GM23338 (cell line): ENCODE results near the gene GPT2. TPM values are rescaled to one million over a fixed set of nuclear protein-coding genes. Genes with fewer than 3 reads are reported as not detected.

Experiments used
- ATAC-seq: fragments of 200-7000 bp; cut with Tn5 transposase; 3 replicates; pipeline ENCODE4 v1.9.1; 2020
- DNase-seq: peaks from one replicate; pipeline ENCODE4 v3.0.0-alpha.2; 2015; ENCODE audit warnings: low spot score
- H2AFZ ChIP-seq: fragments of 200-600 bp; sonication (generic); 2 replicates; pipeline ENCODE4 v1.8.0; 2016; ENCODE audit warnings: antibody characterized with exemption, mild to moderate bottlenecking, moderate library complexity
- H3F3A ChIP-seq: fragments of 200-600 bp; sonication (generic); replicated peaks from 2 replicates; pipeline ENCODE4 v1.8.0; 2017; ENCODE audit warnings: antibody characterized with exemption, mixed run types, low read depth
- H3K27ac ChIP-seq: fragments of 200-600 bp; sonication (generic); 2 replicates; pipeline ENCODE4 v1.6.1; 2016; ENCODE audit warnings: low read depth
- H3K27me3 ChIP-seq: fragments of 200-600 bp; sonication (generic); 2 replicates; pipeline ENCODE4 v1.8.0; 2016; ENCODE audit warnings: mild to moderate bottlenecking, mixed run types, moderate library complexity; ENCODE audit not compliant: insufficient read depth
- H3K36me3 ChIP-seq: fragments of 200-600 bp; sonication (generic); 2 replicates; pipeline ENCODE4 v1.8.0; 2016; ENCODE audit warnings: mild to moderate bottlenecking; ENCODE audit not compliant: insufficient read depth
- H3K4me1 ChIP-seq: fragments of 200-600 bp; sonication (generic); 2 replicates; pipeline ENCODE4 v1.8.0; 2016; ENCODE audit warnings: mild to moderate bottlenecking, moderate library complexity; ENCODE audit not compliant: insufficient read depth
- H3K4me2 ChIP-seq: fragments of 200-600 bp; sonication (generic); 2 replicates; pipeline ENCODE4 v1.7.1; 2017; ENCODE audit warnings: mixed run types
- H3K4me3 ChIP-seq: fragments of 200-600 bp; sonication (generic); 2 replicates; pipeline ENCODE4 v1.6.1; 2016; ENCODE audit warnings: mixed run types
- H3K79me2 ChIP-seq: fragments of 200-600 bp; sonication (generic); replicated peaks from 2 replicates; pipeline ENCODE4 v1.8.0; 2017; ENCODE audit warnings: mild to moderate bottlenecking; ENCODE audit not compliant: insufficient read depth
- H3K9me2 ChIP-seq: fragments of 200-600 bp; sonication (generic); 2 replicates; pipeline ENCODE4 v1.8.0; 2017; ENCODE audit not compliant: insufficient read depth
- H4K20me1 ChIP-seq: fragments of 200-600 bp; sonication (generic); replicated peaks from 2 replicates; pipeline ENCODE4 v1.8.0; 2017; ENCODE audit warnings: mild to moderate bottlenecking; ENCODE audit not compliant: insufficient read depth
- H3K27ac Mint-ChIP-seq: 2 replicates; pipeline ENCODE4 v1.8.0; 2020; ENCODE audit warnings: inconsistent platforms, mild to moderate bottlenecking, moderate library complexity, mixed read lengths
- H3K27me3 Mint-ChIP-seq: 3 replicates; pipeline ENCODE4 v1.8.0; 2022; ENCODE audit warnings: low read depth, mild to moderate bottlenecking, moderate library complexity, mixed read lengths, inconsistent platforms; ENCODE audit not compliant: insufficient read depth, poor library complexity
- H3K36me3 Mint-ChIP-seq: 3 replicates; pipeline ENCODE4 v1.8.0; 2021; ENCODE audit warnings: low read depth, mild to moderate bottlenecking, inconsistent platforms, moderate library complexity, mixed read lengths
- H3K4me1 Mint-ChIP-seq: 3 replicates; pipeline ENCODE4 v1.8.0; 2020; ENCODE audit warnings: mild to moderate bottlenecking, inconsistent platforms, mixed read lengths
- H3K4me3 Mint-ChIP-seq: 3 replicates; pipeline ENCODE4 v1.8.0; 2021; ENCODE audit warnings: moderate library complexity, mild to moderate bottlenecking, inconsistent platforms, mixed read lengths
- H3K9me3 Mint-ChIP-seq: 3 replicates; pipeline ENCODE4 v1.8.0; 2020; ENCODE audit warnings: moderate library complexity, mild to moderate bottlenecking, inconsistent platforms, mixed read lengths
- CREB1 ChIP-seq: fragments of 250-450 bp; sonication (Bioruptor Pico); IDR thresholded peaks from 2 replicates; pipeline ENCODE4 v1.5.0; 2020; ENCODE audit warnings: low read depth, mild to moderate bottlenecking, moderate library complexity
- CTCF ChIP-seq, 2 experiments: fragments of 200-600 bp in 1 of 2; sonication (generic) in 1 of 2; conservative IDR thresholded peaks; 2 replicates each; pipeline versions ENCODE4 v1.5.1 to v1.6.1; 2016 to 2017; ENCODE audit warnings: antibody characterized with exemption in 2 of 2, low read depth in 2 of 2, mild to moderate bottlenecking in 2 of 2, moderate library complexity in 1 of 2
- ETS1 ChIP-seq: IDR thresholded peaks from 2 replicates; pipeline ENCODE4 v1.6.1; 2016; ENCODE audit warnings: antibody characterized with exemption
- EZH2 ChIP-seq: fragments of 200-600 bp; sonication (generic); IDR thresholded peaks from one replicate; pipeline ENCODE4 v1.8.0; 2017; ENCODE audit warnings: antibody characterized with exemption, mild to moderate bottlenecking, low read depth; ENCODE audit not compliant: unreplicated experiment
- EZH2phosphoT487 ChIP-seq: fragments of 200-600 bp; sonication (generic); IDR thresholded peaks from one replicate; pipeline ENCODE4 v1.8.1; 2018; ENCODE audit warnings: antibody characterized with exemption; ENCODE audit not compliant: unreplicated experiment
- JUNB ChIP-seq: IDR thresholded peaks from one replicate; pipeline ENCODE4 v1.6.1; 2016; ENCODE audit warnings: antibody characterized with exemption; ENCODE audit not compliant: unreplicated experiment
- NANOG ChIP-seq: IDR thresholded peaks from 2 replicates; pipeline ENCODE4 v1.6.1; 2016; ENCODE audit warnings: antibody characterized with exemption, borderline replicate concordance
- POLR2AphosphoS5 ChIP-seq: IDR thresholded peaks from 2 replicates; pipeline ENCODE4 v1.6.1; 2016; ENCODE audit warnings: antibody characterized with exemption, low read depth
- REST ChIP-seq: IDR thresholded peaks from one replicate; pipeline ENCODE4 v1.6.1; 2018; ENCODE audit warnings: antibody characterized with exemption; ENCODE audit not compliant: unreplicated experiment
- STAT1 ChIP-seq: IDR thresholded peaks from one replicate; pipeline ENCODE4 v1.6.1; 2016; ENCODE audit warnings: antibody characterized with exemption; ENCODE audit not compliant: unreplicated experiment
- ZNF114 ChIP-seq: fragments of 250-450 bp; sonication (Bioruptor Pico); IDR thresholded peaks from 2 replicates; pipeline ENCODE4 v1.5.0; 2020; ENCODE audit warnings: mild to moderate bottlenecking, moderate library complexity
- ZNF331 ChIP-seq: fragments of 250-450 bp; sonication (Bioruptor Pico); IDR thresholded peaks from 2 replicates; pipeline ENCODE4 v1.5.0; 2020; ENCODE audit warnings: low read depth, mild to moderate bottlenecking, moderate library complexity
- ZNF462 ChIP-seq: fragments of 250-450 bp; sonication (Bioruptor Pico); IDR thresholded peaks from 2 replicates; pipeline ENCODE4 v1.5.0; 2020; ENCODE audit warnings: mild to moderate bottlenecking, moderate library complexity
- polyA plus RNA-seq: library from polyadenylated mRNA; unstranded; fragments of >200 nt; fragmentation: Nextera tagmentation; extraction: Ambion mirVana; gene quantifications from 2 replicates; pipeline ENCODE4 v1.2.1, GENCODE V29; 2016
- total RNA-seq: library from RNA; depleted of rRNA; stranded (reverse); fragments of >200 nt; shearing (Covaris generic); gene quantifications from 2 replicates; pipeline ENCODE4 v1.2.3, GENCODE V29; 2014

Gene GPT2
- total and polyA plus RNA-seq, 2 experiments from 2014 or later = 48.5 to 81.0 TPM

- peaks cover 100% of the 10 kb centered on the region for H3K79me2 ChIP-seq
- DNase-seq = no peak
- TF ChIP-seq REST (no peak), CTCF (conservative IDR thresholded peaks at IDR 0.05; ENCODE audit: low read depth in 2 of 2) (no peak), ETS1 (no peak), EZH2phosphoT487 (no peak), STAT1 (no peak), POLR2AphosphoS5 (no peak), JUNB (no peak), ZNF331 (no peak), CREB1 (CRISPR knock-in tag) (no peak), EZH2 (no peak), ZNF462 (CRISPR knock-in tag) (no peak), ZNF114 (CRISPR knock-in tag) (no peak), NANOG (no peak)
- no peak overlapping the region for H3K27ac ChIP-seq
- no peaks in the 10 kb centered on the region for H3K27me3 ChIP-seq
- ATAC-seq = no peak
- 0 out of 2 replicates have a peak, but pooled peaks cover 3% of the 10 kb centered on the region for H3F3A ChIP-seq
- H3K36me3 Mint-ChIP-seq = peaks cover 89% of the 10 kb centered on the region
- no peak overlapping the region for H3K4me3 Mint-ChIP-seq
- peaks cover 57% of the 10 kb centered on the region for H4K20me1 ChIP-seq
- peaks cover 32% of the 10 kb centered on the region for H3K4me1 Mint-ChIP-seq
- peaks cover 17% of the 10 kb centered on the region for H3K27me3 Mint-ChIP-seq
- peaks cover 3% of the 10 kb centered on the region for H3K36me3 ChIP-seq
- H3K4me3 ChIP-seq = no peak overlapping the region
- no peak overlapping the region for H3K4me2 ChIP-seq
- H3K9me2 ChIP-seq = no peaks in the 10 kb centered on the region
- no peaks in the 10 kb centered on the region for H3K9me3 Mint-ChIP-seq
- H2AFZ ChIP-seq = no peak overlapping the region
- H3K27ac Mint-ChIP-seq = no peak overlapping the region
- peaks cover 18% of the 10 kb centered on the region for H3K4me1 ChIP-seq
These were observed 5.8 kb downstream of the GPT2 start for GRCh38 chr16:46889942-46890300.
